AG10803 (cell line): Measurements from ENCODE around the gene ESM1.

Experiments
- DNase-seq: peaks from one replicate; pipeline ENCODE4 v3.0.0; 2010; ENCODE audit warnings: low read depth
- H3K4me3 ChIP-seq: 2 replicates; pipeline ENCODE4 v1.5.1; 2011; ENCODE audit warnings: mild to moderate bottlenecking, low read length, control low read depth
- TF ChIP-seq, protein P1 (sequence below): conservative IDR thresholded peaks from 2 replicates; pipeline ENCODE4 v1.5.1; 2011; ENCODE audit warnings: mild to moderate bottlenecking, low read length, control low read depth, inconsistent platforms

The ESM1 gene

DNA sequence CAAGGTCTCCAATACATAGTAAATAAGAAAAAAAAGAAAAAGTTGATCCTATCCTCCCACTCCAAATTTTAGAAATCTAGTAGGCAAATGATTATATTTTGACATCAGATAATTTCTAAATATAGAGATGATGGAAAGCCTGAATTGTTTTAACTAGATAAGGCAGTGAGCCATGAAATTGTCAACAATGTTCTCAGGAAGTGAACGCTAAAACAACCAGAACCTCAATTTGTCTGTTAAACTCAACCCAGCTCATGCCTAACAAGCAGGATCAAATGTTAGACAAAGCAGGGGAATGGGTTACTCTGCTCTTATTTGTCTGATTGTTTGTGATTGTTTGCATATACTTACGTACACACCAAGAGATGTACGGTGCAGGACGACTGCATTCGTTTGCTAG lies 49.2 kb downstream of the ESM1 start:
- no peak overlapping the region for H3K4me3 ChIP-seq
- no peak for DNase-seq
- TF ChIP-seq, protein P1, sequence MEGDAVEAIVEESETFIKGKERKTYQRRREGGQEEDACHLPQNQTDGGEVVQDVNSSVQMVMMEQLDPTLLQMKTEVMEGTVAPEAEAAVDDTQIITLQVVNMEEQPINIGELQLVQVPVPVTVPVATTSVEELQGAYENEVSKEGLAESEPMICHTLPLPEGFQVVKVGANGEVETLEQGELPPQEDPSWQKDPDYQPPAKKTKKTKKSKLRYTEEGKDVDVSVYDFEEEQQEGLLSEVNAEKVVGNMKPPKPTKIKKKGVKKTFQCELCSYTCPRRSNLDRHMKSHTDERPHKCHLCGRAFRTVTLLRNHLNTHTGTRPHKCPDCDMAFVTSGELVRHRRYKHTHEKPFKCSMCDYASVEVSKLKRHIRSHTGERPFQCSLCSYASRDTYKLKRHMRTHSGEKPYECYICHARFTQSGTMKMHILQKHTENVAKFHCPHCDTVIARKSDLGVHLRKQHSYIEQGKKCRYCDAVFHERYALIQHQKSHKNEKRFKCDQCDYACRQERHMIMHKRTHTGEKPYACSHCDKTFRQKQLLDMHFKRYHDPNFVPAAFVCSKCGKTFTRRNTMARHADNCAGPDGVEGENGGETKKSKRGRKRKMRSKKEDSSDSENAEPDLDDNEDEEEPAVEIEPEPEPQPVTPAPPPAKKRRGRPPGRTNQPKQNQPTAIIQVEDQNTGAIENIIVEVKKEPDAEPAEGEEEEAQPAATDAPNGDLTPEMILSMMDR = no peak

DNA sequence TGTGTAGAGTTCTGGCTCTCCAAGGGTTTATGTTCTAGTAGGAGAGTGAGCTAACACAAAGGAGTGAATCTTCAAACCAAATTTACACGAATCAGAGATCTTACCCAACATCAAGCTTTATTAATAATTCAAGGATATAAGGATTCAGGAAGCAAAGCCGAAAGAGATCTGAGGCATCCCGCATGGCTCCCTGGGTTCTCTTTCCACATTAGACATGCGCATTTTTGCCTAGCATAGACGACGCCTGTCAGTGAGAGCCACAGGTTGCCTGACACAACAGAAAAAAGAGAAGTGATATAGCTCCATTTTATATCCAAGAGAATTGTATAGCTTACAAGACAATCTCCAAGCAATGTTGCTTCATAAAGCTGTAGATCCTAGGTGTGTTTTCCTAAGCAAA lies 52.6 kb downstream of the ESM1 start:
- no peak overlapping the region for H3K4me3 ChIP-seq
- DNase-seq = no peak
- TF ChIP-seq, protein P1 = no peak

DNA sequence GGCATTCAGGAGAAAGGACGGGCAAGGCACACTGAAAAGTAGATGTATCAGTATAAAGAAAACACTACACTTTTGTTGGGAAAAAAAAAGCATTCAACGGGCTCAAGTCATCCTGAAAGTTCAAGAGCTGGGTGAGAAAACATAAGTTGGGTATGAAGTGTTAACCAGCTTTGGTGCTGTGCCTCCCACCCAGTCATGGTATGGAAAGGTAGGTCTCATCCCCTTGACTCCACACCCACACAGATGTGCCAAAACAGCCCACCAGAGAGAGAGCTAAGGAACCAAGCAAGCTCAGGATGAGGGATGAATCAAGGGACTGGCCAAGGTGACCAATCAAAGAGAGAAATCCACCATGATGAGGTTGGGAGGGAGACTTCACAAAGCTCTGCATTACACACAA lies 54.7 kb downstream of the ESM1 start:
- no peak for DNase-seq
- no peak overlapping the region for H3K4me3 ChIP-seq
- TF ChIP-seq, protein P1 = no peak
